Activated T-cell treated with anti-CD3 and anti-CD28 coated beads for 48 hours (primary cell): Measurements from ENCODE around the gene RAB1B.

Experiments
- DNase-seq: peaks from one replicate; pipeline ENCODE4 v3.0.0-alpha.2; 2020; ENCODE audit warnings: low read depth

RAB1B gene

GRCh38 chr11:66284526-66285078 is 16.2 kb downstream of the RAB1B start:
- no peak for DNase-seq

DNA sequence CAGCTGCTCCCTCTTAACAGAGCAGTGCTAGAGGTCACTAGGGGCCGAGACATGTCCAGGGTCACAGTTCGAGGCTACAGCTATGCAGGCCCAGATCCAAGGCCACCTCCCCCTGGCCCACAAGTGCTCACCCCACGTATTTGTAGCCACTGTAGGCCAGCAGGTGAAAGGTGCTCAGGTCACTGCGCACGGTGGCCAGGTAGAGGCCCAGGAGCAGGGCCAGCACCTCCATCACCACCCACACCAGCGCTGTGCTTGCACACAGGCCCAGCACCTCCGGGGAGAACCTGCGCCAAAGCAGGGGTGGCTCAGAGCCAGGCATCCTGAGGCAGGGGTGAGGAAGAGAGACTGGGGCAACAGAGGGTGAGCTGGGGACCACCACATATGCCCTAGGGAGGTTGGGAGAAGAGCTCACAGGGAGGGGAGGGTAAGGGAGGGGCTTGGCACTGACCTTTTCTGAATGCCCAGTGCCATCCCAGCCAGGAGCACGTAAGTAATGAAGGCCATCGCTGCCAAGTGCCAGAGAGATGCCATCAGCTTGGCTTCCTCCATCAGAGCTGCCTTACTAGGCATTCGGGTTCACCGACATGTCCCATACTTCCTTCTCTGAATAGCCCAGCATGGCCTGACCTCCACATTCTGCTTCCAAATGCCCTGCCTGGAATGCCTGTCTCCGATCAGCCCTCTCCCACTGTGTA is 17.0 kb downstream of the RAB1B start:
- no peak for DNase-seq

GRCh38 chr11:66286699-66287098 is 18.3 kb downstream of the RAB1B start:
- no peak for DNase-seq

DNA sequence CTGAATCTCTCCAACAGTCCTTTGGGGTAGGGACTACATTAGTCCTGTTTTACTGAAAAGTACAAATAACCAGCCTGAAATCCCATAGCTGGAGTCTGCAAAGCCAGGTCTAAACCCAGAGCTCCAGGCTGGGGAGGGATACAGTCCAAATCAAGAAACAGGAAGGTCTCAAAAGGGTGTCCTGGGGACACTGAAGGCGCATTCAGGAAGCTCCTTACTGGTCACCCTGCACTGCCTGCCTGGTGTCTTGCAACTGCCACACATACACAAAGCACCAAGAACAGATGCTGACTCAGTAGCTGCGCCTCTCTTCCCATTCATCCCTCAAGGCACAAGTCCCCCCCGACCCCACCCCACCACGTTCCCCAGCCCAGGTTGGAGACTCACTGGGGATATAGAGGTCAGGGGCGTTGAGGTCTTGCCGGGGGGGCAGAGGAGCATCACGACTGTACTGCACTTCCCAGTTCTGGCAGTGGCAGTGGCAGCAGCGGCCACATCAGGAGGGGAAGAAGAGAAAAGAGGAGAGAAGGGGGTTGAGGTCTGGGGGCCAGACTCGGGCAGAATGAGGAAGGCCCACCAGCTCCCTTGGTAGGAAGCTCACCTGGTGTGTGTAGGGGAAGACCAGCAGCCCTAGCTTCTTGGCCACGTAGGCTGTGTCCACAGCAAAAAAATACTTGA is 18.9 kb downstream of the RAB1B start:
- no peak for DNase-seq

DNA sequence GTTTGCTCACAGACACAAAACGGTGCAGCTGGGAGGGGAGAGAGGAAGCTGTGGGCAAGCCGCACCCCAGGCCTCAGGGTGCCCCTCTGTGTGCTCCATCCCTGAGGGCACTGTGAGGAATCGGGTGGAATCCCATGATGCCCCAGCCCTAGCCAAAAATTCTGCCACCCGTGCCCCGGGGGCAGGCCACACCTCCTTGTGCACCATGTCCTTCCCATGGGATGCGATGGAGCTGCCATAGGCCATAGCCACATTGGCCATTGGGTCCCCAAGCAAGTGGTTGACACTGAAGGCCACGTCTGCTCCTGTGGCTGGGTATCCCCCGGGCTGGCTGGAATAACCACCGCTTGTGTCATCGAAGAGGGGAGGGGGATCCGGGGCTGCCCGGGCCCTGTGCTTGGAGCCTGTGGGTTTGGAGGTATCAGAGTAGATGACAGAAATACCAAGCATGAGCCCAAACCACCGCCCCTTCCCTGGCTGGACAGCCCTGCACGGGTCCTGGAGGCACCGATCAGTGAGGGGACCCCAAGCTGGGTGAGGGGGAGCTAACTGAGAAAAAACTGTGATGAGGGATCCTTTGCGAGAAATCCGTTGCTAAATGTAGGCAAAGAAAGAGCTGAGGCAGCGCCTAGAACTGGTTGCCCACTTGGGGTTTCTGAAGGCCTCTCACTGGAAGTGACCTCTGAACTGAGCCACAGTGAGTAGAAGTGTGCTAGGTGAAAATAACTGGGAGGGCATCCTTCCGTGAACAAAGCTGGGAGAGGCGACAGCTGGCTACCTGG is 19.6 kb downstream of the RAB1B start:
- DNase-seq, result no peak

- DNase-seq, result peak; percentile 97
Observed at GRCh38 chr11:66288671-66289547, 20.5 kb downstream of the RAB1B start, which contains the start of gene YIF1A. YIF1A (minus strand) TSS chr11:66289143; CDS start chr11:66288985, 158 bp downstream.

DNA sequence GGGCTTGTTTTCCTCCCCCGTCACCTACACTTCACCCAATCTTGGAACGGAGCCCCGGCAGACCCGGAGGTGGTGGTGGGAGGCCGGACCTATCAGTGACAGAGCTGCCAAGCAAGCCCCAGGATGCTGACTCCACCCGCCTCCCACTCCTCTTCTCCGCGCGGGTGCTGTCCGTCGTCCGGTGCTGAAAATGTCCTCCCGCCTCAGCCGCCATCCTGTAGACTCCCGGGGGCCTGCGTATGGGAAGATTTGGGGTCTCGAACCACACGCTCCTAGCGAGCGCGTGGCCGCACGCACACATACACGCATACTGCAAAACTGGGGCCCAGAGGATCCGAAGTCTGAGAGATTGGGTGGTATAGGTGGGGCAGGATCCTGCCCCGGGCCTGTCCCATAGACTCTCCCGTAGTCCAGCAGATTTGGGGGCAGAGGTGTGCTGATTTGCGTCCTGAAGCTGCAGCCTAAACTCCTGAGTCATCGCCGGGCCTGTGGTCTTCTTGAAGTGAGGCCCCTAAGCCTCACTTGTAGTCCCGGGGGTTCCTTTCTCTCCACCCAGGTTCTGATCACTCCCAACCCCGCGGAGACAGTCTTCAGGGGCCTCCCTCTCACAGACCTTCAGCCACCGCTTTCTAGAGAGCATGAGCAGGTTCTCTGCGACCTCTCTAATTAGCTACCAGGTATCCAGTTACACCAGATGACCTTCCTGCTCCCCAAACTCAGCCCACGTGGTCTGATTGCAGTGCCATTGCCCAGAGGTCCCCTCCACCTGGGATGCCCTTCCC is 21.3 kb downstream of the RAB1B start:
- DNase-seq, result peak; percentile 80

GRCh38 chr11:66290330-66290621 is 21.8 kb downstream of the RAB1B start:
- DNase-seq, result no peak

- no peak for DNase-seq
Observed at GRCh38 chr11:66291303-66291705, 22.9 kb downstream of the RAB1B start.

DNA sequence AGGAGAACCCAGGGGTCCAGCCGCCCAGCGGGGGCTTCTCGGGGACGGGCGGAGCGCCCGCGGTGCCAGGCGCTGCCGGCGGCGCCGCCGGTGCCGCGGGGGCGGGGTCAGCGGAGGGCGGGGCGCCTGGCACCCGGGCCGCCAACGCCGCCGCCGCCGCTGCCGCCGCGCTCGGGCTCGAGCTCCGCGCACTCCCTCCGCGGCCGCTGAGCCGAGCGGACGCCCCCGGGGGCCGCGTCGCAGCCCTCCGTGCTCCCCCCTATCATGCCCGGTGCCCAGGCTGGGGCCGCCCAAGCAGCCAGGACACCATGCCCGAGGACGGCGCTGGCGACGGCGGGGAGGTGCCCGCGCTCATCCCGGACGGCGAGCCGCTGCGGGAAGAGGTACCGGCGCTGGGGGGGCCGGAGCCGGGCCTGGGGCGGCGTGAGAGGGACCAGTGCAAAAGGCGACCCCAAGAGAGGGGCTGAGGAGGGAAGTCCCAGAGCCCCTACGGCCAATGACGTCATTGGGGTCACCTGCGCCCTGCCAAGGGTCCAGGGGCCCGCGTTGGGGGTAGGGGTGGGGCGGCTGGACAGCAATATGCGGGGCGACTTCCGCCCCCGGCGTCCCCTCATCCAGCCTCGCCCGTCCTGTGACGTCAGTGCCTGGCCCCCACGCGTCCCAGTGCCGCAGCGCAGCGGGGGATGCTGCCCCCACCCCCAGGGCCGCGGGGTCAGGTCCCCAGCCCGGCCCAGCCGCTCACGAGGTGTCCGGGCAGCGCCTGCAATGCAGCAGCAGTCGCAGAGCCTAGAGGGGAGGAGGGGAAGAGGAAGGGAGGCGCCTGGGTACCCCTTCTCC is 23.5 kb downstream of the RAB1B start, which contains the start of gene TMEM151A:
Gene TMEM151A, plus strand, starts transcription at position 189 of the 837 bp plus-strand sequence. Its CDS starts 120 bp downstream, at position 309.
- DNase-seq, result no peak

DNA sequence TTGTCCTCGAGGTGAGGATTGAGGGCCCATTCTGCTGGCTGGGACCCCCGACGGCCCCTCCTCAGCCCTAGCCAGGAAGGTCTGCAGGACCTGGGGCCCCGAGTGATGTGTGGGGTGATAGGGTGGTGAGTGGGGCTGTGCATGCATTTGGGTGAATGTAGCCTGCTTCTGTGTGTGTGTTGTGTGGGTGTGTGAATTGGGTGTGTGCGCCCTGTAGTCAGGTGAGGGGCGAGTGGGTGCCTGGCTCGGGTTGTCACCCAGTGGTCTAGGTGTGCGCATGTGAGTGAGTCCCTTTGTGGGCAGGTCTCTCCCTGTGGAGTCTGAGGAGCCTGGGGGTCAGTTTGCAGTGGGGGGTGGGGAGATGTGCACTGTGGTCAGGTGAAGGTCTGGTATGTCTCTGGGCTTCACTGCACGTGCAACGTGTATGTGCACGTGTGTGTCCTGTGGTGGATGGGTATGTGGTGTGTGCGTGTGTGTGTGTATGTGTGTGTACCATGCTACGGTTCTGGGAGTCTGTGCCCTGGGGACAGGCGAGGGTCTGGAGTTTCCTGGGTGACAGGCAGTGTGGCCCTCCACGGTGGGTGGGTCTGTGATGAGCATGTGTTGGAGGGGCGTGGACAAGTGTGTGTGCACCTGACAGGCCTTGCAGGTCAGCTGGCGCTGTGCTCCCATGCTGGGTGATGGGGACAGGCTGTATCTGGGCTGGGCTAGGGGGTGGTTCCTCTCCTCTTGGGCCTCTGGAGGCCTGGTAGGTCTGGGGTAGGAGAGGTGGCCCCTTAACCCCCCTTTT is 24.3 kb downstream of the RAB1B start:
- no peak for DNase-seq

GRCh38 chr11:66293352-66293751 is 24.9 kb downstream of the RAB1B start:
- no peak for DNase-seq

- no peak for DNase-seq
Observed at GRCh38 chr11:66293777-66294625, 25.6 kb downstream of the RAB1B start.

- DNase-seq, result no peak
Observed at GRCh38 chr11:66294626-66295620, 26.5 kb downstream of the RAB1B start.

DNA sequence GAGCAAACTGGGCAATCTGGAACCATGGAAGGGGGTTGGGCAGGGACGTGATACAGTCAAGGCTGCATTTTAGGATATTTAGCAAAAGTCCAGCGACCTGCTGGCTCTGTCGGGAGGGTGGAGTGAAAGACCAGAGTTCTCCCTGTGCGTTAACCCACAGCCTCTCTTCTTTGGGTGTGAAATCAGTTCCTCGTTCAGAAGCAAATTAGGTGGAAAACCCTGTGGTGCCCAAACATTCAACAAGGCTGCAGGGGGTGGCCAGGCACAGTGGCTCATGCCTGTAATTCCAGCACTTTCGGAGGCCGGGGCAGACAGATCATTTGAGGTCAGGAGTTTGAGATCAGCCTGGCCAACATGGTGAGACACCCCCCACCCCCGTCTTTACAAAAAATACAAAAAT is 29.2 kb downstream of the RAB1B start:
- DNase-seq, result no peak

DNA sequence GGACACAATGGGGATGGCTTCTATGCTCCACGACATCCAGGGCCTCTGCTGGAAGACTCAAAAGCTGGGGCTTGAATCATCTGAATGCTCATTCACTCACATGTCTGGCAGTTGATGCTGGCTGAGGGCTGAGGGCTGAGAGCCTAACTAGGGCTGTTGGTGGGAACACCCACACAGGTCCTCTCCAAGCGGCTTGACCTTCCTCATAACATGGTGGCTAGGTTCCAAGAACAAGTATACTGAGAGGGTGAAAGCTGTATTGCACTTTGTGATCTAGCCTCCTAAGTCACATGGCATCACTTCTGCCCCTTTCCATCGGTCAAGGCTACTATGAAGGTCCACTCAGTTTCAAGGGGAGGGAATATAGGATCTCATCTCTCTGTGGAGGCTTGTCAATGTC is 30.7 kb downstream of the RAB1B start:
- no peak for DNase-seq

DNA sequence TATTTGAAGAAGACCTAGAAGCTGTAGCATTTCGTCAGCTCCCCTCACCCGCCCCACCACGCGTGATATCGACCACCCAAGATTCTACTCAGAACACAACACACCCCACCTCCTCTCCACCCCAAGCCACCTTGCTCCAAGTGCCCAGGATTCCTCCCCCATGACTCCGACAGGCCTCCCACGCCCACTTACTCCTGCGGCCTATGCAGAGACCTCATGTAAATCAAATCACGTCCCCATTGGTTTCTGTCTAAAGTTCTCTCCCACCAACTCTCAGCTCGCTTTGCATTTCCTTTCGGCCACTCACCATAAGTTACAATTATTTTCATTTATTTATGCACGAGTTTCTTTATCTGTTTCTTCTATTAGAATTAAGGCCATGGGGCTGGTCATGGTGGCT is 34.2 kb downstream of the RAB1B start:
- DNase-seq, result no peak
